ENCODE results near the gene SKOR1.

Gene SKOR1

DNA sequence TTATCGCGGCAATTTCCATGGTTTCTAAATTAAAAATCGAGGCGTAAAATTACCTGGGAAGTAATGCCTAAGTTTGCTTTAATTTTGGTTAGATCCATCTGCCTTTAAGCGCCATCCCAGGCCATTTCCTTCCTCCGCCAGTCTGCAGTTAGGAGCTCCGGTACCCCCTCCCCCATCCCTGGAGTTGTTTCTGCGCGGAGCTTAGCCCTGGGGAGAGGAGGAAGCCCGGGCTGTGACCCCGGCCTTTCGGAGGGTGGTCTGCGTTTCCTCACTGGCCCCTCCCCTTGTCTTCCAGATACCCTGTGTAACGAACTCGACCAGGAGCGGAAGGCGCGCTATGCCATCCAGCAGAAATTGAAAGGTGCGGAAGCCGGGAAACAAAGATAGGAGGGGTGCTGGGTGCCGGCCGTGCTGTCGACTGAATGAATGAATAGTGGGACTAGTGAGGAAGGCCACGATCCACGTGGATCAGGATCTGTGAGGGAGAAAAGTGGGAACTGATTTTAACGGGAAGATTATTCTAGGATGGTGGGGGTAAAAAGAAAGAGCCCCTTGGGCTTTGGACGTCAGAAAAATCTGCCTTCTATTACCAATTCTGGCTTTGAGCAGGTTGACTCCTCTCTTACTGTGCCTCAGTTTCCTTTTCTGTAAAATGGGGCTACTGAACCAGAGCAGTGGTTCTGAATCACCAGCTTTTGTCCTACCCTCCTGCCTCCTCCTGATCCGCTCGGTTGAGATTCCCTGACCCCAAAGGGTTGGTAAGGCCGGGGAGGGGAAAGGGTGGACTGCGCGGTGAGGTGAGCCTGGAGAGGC lies 7.8 kb downstream of the SKOR1 start:
- DNase-seq (ENCODE audit: low read depth in 2 of 2): no peak

DNA sequence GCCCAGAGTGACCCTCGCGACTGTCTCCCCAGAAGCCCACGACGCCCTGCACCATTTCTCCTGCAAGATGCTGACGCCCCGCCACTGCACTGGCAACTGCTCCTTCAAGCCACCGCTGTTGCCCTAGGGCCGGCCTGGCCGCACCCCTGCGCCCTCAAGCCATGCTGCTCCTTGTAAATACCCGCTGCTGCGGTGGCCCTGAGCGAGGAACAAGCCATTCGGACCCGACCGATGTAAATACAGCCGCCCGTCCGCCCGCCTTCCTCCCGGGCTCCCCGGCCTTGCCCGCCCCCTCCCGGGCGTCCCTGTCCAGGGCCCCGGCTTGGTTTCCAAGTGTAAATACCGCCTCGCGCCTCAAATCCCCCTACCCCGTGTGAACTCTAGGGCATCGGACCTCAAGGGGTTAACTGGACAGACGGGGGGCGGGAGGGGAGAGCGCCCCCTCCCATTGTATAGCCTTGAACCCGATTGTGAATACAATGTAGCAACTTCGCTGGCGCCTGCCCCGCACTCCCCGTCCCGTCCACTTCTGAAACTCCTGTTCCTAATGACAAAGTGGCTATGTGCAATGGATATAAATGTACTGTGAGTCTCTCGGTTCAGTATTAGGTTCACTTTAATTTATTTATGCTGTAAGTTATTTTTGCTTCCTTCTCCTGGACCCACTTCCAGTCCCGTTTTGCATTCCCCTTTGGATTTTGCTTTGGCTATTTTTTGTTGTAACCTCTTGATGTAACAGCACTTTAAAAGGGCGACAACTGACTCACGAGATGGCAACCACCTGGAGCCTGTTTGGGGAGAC lies 8.6 kb downstream of the SKOR1 start:
- no peak for DNase-seq (ENCODE audit: low read depth in 2 of 2)

DNA sequence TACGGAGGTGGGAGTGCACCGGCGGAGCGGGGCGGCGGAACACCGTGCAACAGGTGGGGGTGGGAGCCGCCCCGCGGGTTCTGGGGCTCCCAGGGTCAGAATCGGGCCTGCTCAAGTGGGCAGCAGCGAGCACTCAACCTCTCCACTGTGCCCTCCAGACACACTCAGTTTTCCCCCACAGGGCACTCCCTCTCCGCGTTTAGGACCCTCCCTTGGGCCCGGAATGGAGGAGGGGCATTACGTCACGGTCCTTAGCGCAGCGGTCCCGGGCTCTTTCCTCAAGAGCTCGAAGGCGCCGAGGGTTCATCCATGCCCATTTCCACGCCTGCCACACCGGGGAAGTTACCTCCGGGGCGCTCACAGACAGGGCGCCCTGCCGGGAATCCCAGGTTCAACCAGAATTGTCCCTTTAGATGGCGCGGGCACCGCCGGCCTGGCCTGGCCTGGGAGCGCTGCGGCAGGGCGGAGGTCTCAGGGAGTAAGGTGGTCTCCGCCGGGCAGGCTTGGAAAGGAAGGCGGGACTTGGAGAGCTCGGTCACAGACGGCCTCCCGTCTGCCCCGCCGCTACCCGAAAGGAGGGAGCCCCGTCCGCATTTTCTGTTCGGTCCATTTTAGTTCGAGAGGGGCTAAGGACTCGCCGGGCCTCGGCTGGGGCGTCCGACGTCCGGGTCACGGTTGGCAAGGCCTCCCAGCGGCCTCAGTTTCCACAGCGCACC lies 9.4 kb downstream of the SKOR1 start:
- no peak for DNase-seq (ENCODE audit: low read depth in 2 of 2)

DNA sequence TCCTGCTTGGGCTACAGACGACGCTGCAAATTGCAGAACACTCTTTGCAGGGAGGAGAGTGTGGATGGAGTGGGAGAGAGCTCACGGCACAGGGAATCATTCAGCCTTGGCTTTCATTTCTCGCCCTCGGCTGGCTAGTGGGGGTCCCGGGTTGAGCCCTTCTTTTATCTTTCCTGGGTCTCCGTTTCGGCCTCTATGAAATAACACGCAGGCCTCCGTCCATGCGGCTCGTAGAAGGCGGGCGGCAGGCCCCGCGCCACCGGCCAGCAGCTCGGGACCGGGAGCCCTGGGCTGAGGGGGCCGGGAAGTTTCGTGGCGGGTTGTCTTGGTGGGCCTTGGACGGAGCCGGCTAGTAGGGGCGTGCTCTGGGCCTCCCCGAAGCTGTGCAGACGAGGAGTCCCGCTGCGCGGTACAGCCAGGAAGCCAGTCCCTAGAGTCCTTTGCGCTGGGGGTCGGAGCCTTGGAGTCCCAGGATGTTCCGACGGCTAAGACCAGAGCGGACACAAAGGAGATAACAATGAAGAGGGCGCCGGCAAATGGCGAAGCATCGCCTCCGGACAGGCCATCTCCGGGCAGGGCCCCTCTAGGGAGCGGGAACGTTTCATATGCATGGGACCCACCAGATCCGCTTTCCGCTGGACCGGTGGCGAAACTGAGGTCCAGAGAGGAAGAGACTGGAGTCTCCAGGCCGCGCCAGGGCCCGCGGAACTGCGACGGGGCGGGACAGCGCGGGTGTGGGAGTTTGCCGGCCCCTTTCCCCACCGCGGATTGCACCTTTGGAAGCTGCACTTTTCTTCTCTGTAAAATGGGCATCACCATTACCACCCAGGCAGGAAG lies 10.2 kb downstream of the SKOR1 start:
- DNase-seq (ENCODE audit: low read depth in 2 of 2): no peak

DNA sequence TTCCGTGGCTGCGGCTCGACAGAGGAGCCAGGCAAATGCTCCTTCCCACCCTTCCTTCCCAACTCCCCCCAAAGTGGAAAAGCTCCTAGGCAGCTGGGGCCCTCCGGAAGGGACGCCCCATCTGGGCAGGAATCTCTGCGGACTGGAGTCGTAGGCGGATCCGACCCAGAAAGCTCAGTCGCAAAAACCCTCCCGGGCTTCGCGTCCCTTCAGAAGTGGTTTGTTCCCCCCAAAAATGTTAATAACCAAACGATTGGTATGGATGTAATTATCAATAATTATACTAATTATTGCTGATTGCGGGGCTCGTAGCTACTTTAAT lies 10.8 kb downstream of the SKOR1 start:
- no peak for DNase-seq (ENCODE audit: low read depth in 2 of 2)

DNA sequence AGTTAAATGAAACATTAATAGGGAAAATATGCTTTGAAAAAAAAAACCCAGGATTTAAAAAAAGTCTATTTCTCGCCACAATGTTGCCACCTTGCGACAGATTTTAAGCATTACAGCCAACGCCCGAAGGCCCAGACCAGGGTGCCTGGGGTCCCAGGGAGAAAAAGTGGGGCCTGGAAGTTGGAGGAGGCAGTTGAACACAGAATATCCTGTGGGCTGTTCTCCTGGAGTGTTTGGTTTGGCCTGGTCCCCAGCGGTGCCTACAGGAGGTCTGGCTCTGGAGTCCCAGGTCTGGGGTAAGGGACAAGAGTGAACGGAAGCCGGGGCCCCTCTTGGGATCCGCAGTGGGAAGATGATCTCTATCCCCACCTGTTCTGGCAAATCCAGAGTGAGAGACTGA lies 11.2 kb downstream of the SKOR1 start:
- DNase-seq (ENCODE audit: low read depth in 2 of 2): no peak

DNA sequence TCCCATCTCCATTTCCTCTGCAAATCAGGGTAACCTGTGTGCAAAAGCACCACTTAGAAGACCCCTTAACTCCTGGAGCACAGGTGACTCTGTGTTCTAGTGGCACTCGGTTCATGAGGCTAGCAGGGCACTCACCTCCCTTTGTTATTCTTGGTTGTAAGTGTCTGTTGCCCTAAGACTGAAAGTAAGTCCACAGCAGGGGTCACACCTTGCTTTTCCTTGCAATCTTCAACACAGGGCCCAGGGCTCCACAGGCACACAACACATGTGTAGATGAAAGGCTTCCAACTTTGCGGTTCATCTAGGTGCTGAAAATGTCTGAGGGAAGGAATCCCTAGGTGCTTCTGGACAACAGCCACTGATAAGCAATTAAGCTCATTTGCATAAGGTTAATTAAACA lies 11.6 kb downstream of the SKOR1 start:
- DNase-seq (ENCODE audit: low read depth in 2 of 2): no peak

DNA sequence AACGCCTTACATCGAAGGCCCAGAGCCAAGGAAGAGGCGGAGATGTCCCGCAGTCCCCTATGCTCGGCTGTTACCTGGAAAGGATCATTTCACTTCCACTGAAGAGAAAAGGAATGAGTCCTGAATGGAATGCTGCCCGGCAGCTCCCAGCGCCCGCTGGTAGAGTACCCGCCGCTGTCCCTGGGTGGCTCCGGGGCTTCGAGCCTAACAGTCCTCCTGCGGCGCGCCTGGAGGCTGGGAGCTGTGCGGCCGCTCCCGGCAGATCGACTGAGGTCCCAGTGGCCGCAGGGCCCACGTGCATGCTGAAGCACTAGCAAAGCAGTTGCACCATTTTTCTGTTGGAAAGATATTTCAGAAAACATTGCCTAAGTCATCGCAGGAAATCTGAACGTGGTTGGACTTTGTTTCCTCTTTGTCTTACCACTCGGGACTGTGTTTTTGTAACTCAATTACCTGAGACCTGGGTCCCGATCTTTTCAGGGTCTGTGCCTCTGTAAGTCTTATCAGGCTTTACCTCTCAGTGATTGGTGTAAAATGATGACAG lies 13.6 kb downstream of the SKOR1 start:
- DNase-seq (ENCODE audit: low read depth in 2 of 2): no peak

DNA sequence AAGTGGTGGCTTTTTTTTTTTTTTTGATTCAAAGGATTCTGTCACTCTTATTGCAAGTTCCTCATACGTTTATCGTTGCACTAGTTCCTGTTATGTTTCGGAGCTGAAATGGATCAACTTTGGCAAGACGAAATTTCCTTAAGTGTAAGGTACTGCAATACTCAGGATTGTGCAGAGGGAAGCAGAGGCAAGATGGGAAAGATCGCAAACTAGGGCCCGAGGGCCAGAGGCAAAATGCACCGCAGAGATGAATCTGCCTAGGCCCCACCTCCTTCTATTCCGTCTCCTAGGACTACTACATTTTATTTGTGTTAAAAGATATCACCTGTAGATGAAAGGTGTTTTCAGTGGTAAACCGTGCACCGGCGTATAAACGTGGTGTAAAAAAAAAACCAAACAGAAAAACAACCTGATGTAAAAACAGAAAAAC lies 14.2 kb downstream of the SKOR1 start:
- no peak for DNase-seq (ENCODE audit: low read depth in 2 of 2)

DNA sequence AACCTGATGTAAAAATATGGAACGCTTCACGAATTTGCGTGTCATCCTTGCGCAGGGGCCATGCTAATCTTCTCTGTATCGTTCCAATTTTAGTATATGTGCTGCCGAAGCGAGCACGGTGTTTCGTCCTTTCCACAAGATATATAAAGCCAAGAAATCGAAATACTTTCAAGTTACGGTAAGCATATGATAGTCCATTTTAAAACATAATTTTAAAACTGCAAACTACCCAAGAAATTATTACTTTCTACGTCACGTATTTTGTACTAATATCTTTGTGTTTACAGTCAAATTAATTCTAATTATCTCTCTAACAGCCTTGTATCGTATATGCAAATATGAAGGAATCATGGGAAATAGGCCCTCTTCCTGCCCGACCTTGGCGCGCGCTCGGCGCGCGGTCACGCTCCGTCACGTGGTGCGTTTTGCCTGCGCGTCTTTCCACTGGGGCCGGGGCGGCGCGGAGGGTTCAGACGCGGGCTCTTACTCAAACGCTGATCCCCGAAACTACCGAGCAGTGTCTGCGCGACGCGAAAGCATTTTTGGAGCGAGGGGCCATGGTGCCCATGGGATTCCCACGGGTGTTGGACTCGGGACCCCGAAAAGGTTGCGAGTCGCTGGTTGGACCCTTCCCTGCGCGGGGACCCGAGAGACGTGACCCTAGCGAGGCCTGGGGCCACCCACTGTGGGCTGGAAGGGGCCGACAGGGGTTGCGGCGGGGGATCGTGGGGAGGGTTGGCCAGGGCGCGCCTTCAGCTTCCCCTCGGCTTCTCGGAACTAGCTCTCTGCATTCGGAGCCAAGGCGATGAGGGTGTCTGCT lies 14.8 kb downstream of the SKOR1 start, which contains the start of gene RNU6-1:
Gene RNU6-1 (minus strand): TSS at position 117 of the 820 bp plus-strand sequence.
- peak; percentile 86 to 91 for DNase-seq (ENCODE audit: low read depth in 2 of 2)

DNA sequence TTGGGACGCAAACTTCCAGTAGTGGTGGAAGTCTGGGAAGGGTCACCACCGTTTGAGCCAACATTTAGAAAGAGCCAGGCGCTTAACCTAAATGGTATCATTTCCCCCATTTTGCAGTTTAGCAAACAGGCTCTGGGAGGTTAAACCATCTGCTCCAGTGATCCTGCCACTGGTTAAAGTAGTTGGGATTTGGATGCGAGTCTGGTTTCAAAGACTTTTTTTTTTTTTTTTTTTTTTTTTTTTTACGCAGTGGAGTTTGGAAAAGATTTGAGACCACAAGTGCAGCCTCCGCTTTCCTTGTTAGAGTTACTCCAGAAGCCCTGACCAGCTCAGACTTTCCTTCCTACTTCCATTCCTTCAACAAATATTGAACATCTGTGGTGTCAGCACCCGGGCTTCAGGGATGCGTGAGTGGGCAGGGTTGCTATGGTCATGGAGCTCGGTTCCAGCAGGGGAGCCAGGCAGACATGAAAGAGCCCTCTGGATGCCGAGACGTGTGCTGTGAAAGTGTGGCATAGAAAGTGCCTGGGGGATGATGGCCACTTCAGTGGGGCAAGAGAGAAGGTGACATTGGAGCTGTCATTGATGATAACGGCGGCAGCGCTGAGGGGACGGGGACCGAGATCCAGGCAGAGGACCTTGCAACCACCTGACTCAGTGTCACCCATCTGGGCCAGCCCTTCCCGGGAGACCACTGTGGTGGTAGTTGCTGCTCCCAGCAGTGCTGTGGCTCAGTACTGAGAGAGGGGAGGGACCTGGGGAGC lies 15.6 kb downstream of the SKOR1 start:
- no peak for DNase-seq (ENCODE audit: low read depth in 2 of 2)

DNA sequence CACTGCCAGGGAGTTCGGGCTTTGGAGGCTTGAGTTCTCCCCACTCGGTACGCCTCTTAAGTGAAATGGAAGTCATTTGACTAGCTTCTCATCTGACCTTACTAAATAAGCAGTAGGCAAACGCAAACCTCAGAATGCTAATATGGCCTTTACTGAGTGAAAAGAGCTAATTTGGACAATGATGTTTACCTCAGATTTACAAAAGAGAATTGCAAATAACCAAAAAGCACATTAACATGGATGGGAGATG lies 16.1 kb downstream of the SKOR1 start:
- no peak for DNase-seq (ENCODE audit: low read depth in 2 of 2)

DNA sequence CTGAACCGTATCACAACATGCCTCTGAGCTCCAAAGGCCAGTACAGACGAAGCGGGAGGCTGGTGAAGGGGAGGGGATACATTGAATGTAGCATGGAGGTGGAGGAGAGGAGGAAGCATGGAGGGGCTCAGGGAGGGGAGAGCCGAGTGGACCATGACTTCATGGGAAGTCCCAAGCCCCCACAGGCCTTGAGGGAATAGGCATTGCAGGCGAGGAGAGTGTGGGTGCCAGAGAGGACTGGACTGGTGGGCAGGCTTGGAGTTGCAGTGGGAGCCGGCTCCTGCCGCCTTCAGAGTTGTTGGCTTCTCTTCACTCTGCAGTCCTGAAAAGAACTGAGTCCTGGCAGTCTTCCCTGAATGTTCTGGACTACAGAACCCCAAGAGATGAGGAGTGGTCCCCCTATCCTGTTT lies 17.8 kb downstream of the SKOR1 start:
- no peak for DNase-seq (ENCODE audit: low read depth in 2 of 2)

DNA sequence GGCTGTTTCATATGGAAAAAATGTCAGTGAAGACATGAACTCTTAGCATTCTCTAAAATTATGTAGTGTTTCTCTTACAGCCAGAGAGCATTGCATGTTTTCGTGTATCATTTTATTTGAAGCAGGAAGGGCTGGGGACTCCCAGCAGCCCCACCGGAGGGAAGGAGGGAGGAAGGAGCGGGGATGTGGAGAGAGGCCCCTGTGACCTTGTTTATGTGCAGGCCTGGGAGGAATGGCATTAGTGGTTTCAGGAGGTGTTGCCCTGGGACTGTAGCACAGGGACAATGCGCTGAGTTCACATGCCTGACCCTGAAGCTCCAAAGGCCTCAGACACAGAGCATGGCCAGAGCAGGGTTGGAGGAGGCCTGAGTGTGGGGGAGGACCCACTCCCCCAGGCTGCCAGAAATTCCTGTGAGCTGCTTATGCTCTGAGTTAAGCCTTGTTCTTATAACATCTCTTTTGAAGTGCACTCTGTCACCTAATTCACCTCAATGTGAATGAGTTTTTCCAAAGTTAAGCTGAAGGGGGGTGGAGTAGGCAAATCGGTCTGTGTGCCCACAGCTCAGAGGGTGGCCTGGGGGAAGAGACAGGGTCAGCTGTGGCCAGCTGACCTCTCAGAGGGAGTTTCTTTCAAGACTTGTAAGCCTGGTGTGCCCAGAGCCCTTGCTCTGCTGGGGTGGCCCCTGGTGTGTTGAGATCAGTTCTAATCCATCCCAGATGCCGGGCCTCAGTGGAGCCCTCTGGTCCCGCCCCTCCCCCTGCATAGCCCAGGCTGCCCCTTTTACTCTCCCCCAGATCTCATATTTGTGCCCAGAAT lies 18.5 kb downstream of the SKOR1 start:
- no peak for DNase-seq (ENCODE audit: low read depth in 2 of 2)

DNA sequence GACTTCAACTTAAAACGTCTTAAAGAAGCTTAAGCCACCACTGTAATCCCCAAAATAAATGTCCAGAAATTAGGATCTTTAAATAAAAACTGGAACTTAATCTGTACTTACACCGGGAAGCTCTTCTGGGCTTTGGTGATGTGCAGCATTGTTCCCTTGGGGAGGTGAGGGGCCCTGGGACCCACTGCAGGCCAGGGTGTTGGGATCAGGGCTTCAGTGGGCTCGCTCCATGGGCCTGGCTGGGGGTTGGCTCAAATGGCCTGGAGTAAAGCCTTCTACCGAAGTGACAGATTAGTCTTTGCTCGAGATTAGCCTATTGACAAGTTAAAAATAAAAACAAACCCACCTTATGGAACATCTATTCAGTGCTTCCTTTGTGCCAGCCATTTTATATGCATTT lies 20.7 kb downstream of the SKOR1 start:
- DNase-seq (ENCODE audit: low read depth in 2 of 2): no peak

DNA sequence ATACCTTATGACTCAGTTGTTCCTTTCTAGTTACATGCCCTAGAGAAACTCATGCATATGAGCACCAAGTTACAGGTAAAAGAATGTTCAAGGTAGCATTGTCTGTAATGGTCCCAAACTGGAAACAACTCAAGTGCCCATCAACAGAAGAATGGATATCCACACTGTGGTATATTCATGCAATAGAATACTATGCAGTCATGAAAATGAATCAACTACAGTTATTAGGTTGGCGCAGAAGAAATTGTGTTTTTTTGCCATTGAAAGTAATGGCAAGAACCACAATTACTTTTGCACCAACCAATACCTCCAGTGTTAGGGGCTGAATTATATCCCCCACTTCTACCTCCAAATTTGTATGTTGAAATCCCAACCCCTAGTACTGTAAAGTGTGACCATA lies 24.2 kb downstream of the SKOR1 start:
- DNase-seq (ENCODE audit: low read depth in 2 of 2): no peak

DNA sequence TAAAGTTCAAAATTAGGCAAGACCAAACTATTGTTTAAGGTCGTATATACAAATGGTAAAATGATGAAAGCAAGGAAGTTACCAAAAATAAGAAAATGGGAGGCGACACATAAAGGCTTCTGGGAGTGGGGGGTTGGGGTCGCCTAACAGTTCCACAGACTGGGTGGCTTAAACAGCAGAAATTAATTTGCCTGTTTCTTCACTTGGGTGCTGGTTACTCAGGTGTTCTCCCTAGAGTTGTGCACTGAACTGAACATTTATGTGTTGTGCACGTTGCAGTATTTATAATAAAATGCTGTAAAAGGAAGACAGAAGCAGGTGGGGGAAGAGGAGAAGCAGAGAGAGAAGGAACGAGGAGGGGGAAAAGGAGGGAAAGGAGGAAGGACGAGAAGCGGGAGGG lies 25.0 kb downstream of the SKOR1 start:
- DNase-seq (ENCODE audit: low read depth in 2 of 2): no peak

DNA sequence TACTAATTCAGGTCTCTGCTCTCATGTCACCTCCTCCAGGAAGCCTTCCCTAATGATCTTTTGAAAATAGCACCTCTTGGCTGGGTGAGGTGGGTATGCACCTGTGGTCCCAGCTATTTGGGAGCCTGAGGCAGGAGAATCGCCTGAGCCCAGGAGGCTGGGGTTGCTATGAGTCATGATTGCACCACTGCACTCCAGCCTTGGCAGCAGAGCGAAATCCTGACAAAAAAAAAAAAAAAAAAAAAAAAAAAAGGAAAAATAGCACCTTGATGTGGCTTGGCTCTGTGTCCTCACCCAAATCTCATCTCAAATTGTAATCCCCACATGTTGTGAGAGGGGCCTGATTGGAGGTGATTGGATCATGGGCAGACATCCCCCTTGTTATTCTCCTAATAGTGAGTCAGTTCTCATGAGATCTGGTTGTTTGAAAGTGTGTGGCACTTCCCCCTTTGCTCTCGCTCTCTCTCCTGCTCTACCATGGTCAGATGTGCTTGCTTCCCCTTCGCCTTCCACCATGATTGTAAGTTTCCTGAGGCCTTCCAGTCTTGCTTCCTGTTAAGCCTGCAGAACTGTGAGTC lies 25.8 kb downstream of the SKOR1 start:
- no peak for DNase-seq (ENCODE audit: low read depth in 2 of 2)

DNA sequence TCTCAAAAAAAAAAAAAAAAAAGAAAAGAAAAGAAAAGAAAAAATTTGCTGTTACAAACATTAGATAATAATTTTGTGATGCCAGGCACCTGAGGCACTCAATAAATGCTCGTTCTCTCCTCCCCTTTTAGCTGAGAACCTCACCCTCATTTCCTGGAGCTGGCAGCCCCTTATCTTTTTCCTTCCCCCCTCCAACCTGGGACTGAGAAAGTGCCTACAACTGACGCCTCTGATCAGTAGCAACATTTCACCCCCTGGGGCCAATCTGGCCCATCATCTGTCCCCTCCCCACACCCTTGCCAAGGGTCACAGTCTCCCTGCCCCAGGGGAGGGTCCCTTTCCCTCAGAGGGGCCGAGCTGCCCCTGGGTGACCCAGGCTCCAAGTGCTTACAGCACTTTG lies 27.1 kb downstream of the SKOR1 start:
- DNase-seq (ENCODE audit: low read depth in 2 of 2): no peak
